ENCODE measurements around the gene MAP3K7.

Gene MAP3K7

GRCh38 chr6:90502866-90503407, 83.9 kb downstream of the MAP3K7 start:
- Histone ChIP-seq H3K9ac (no peak overlapping the region), H3K4me3 (no peak overlapping the region), H3K27me3 (no peaks in the 10 kb centered on the region), H4K20me1 (no peaks in the 10 kb centered on the region), H3K4me2 (no peak overlapping the region), H3K36me3 (no peaks in the 10 kb centered on the region), H3K4me1 (no peaks in the 10 kb centered on the region), H3K27ac (no peak overlapping the region), H3K9me3 (no peaks in the 10 kb centered on the region)
- no peak for TF ChIP-seq Cebpa-rat (IDR thresholded peaks at IDR 0.05)

- H3K4me1 ChIP-seq: no peaks in the 10 kb centered on the region
- H3K4me3 ChIP-seq: no peak overlapping the region
- no peak for TF ChIP-seq Cebpa-rat (IDR thresholded peaks at IDR 0.05)
- H4K20me1 ChIP-seq: no peaks in the 10 kb centered on the region
- H3K27me3 ChIP-seq: no peaks in the 10 kb centered on the region
- H3K36me3 ChIP-seq: no peaks in the 10 kb centered on the region
- no peak overlapping the region for H3K9ac ChIP-seq
- H3K27ac ChIP-seq: no peak overlapping the region
- no peaks in the 10 kb centered on the region for H3K9me3 ChIP-seq
- no peak overlapping the region for H3K4me2 ChIP-seq
These were observed 84.5 kb downstream of the MAP3K7 start for GRCh38 chr6:90502381-90502780.

GRCh38 chr6:90500458-90500857, 86.4 kb downstream of the MAP3K7 start:
- Histone ChIP-seq H3K4me2 (no peak overlapping the region), H3K4me1 (no peaks in the 10 kb centered on the region), H3K9ac (no peak overlapping the region), H3K4me3 (no peak overlapping the region), H3K9me3 (no peaks in the 10 kb centered on the region), H3K36me3 (no peaks in the 10 kb centered on the region), H3K27me3 (no peaks in the 10 kb centered on the region), H3K27ac (no peak overlapping the region), H4K20me1 (no peaks in the 10 kb centered on the region)
- no peak for TF ChIP-seq Cebpa-rat (IDR thresholded peaks at IDR 0.05)

GRCh38 chr6:90497411-90497810, 89.5 kb downstream of the MAP3K7 start:
- TF ChIP-seq Cebpa-rat (IDR thresholded peaks at IDR 0.05): no peak
- Histone ChIP-seq H3K4me1 (peaks cover 13% of the 10 kb centered on the region), H3K27me3 (no peaks in the 10 kb centered on the region), H4K20me1 (no peaks in the 10 kb centered on the region), H3K4me3 (no peak overlapping the region), H3K9me3 (no peaks in the 10 kb centered on the region), H3K4me2 (no peak overlapping the region), H3K27ac (no peak overlapping the region), H3K9ac (no peak overlapping the region), H3K36me3 (no peaks in the 10 kb centered on the region)

- no peak for TF ChIP-seq Cebpa-rat (IDR thresholded peaks at IDR 0.05)
- no peaks in the 10 kb centered on the region for H3K27me3 ChIP-seq
- no peak overlapping the region for H3K27ac ChIP-seq
These were observed 90.4 kb downstream of the MAP3K7 start for GRCh38 chr6:90496258-90497016.

GRCh38 chr6:90495216-90495817, 91.6 kb downstream of the MAP3K7 start:
- Histone ChIP-seq H3K9me3 (no peaks in the 10 kb centered on the region), H4K20me1 (no peaks in the 10 kb centered on the region), H3K4me3 (no peak overlapping the region), H3K4me2 (no peak overlapping the region), H3K27me3 (no peaks in the 10 kb centered on the region), H3K9ac (no peak overlapping the region), H3K36me3 (no peaks in the 10 kb centered on the region), H3K4me1 (peaks cover 13% of the 10 kb centered on the region), H3K27ac (no peak overlapping the region)
- no peak for TF ChIP-seq Cebpa-rat (IDR thresholded peaks at IDR 0.05)

More at GRCh38 chr6:90496258-90497016, 90.4 kb downstream of the MAP3K7 start:
- no peaks in the 10 kb centered on the region for H3K36me3 ChIP-seq
- H4K20me1 ChIP-seq: no peaks in the 10 kb centered on the region
- no peaks in the 10 kb centered on the region for H3K9me3 ChIP-seq
- no peak overlapping the region for H3K4me2 ChIP-seq
- no peak overlapping the region for H3K4me3 ChIP-seq
- H3K9ac ChIP-seq: no peak overlapping the region
- peaks cover 13% of the 10 kb centered on the region for H3K4me1 ChIP-seq

- Histone ChIP-seq H3K9me3 (no peaks in the 10 kb centered on the region), H4K20me1 (no peaks in the 10 kb centered on the region), H3K27me3 (no peaks in the 10 kb centered on the region), H3K4me3 (no peak overlapping the region), H3K9ac (no peak overlapping the region), H3K36me3 (no peaks in the 10 kb centered on the region), H3K4me1 (peaks cover 13% of the 10 kb centered on the region), H3K27ac (no peak overlapping the region), H3K4me2 (no peak overlapping the region)
- no peak for TF ChIP-seq Cebpa-rat (IDR thresholded peaks at IDR 0.05)
These were observed 92.6 kb downstream of the MAP3K7 start for GRCh38 chr6:90494067-90494780.

GRCh38 chr6:90493332-90493731, 93.5 kb downstream of the MAP3K7 start:
- Histone ChIP-seq H3K4me2 (0 out of 2 replicates have a peak overlapping the region, but pooled peaks have one; percentile 12), H3K4me3 (no peak overlapping the region)

GRCh38 chr6:90492798-90493197, 94.1 kb downstream of the MAP3K7 start:
- no peak overlapping the region for H3K4me2 ChIP-seq
- TF ChIP-seq Cebpa-rat (IDR thresholded peaks at IDR 0.05): no peak
- no peak overlapping the region for H3K4me3 ChIP-seq
- peaks cover 13% of the 10 kb centered on the region for H3K4me1 ChIP-seq
- H3K27me3 ChIP-seq: no peaks in the 10 kb centered on the region
- no peaks in the 10 kb centered on the region for H4K20me1 ChIP-seq
- H3K36me3 ChIP-seq: no peaks in the 10 kb centered on the region
- no peak overlapping the region for H3K9ac ChIP-seq
- H3K9me3 ChIP-seq: no peaks in the 10 kb centered on the region
- no peak overlapping the region for H3K27ac ChIP-seq

More at GRCh38 chr6:90493332-90493731, 93.5 kb downstream of the MAP3K7 start:
- Histone ChIP-seq H3K9ac (no peak overlapping the region), H3K27me3 (no peaks in the 10 kb centered on the region), H4K20me1 (no peaks in the 10 kb centered on the region), H3K36me3 (no peaks in the 10 kb centered on the region), H3K9me3 (no peaks in the 10 kb centered on the region), H3K27ac (no peak overlapping the region), H3K4me1 (peaks cover 13% of the 10 kb centered on the region)
- TF ChIP-seq Cebpa-rat (IDR thresholded peaks at IDR 0.05): no peak

GRCh38 chr6:90492369-90492768, 94.5 kb downstream of the MAP3K7 start:
- Histone ChIP-seq H3K9ac (no peak overlapping the region), H3K9me3 (no peaks in the 10 kb centered on the region), H3K36me3 (no peaks in the 10 kb centered on the region), H3K27me3 (no peaks in the 10 kb centered on the region), H3K27ac (no peak overlapping the region), H3K4me2 (no peak overlapping the region), H3K4me3 (no peak overlapping the region), H3K4me1 (peaks cover 13% of the 10 kb centered on the region), H4K20me1 (no peaks in the 10 kb centered on the region)
- no peak for TF ChIP-seq Cebpa-rat (IDR thresholded peaks at IDR 0.05)
